Thoracic aorta (tissue), 2 donors: ENCODE data around the gene HBM. TPM values are rescaled to one million over a fixed set of nuclear protein-coding genes. Genes with fewer than 3 reads are reported as not detected.
"Not testable (repeated sequence)": the region's sequence is repeated elsewhere in the genome, so short reads cannot be mapped to it uniquely, and the experiment has no call there.

ENCODE experiments used
- ATAC-seq: fragments of 150-250 bp; one replicate; pipeline ENCODE4 v1.8.0; 2017; ENCODE audit warnings: low read depth; ENCODE audit not compliant: insufficient number of reproducible peaks, low FRiP score
- DNase-seq: peaks from one replicate; pipeline ENCODE4 v3.0.0-alpha.2; 2020; ENCODE audit warnings: low spot score
- H3K27ac ChIP-seq, 2 donors: fragments of 200-600 bp; sonication (generic); 1 replicate in 1 of 2; 2 replicates in 1 of 2; pipeline ENCODE4 v1.5.1; 2016; ENCODE audit warnings: mild to moderate bottlenecking in 2 of 2, moderate library complexity in 2 of 2
- H3K27me3 ChIP-seq: fragments of 200-600 bp; sonication (generic); replicated peaks from 2 replicates; pipeline ENCODE4 v1.6.0; 2016; ENCODE audit warnings: mild to moderate bottlenecking; ENCODE audit not compliant: insufficient read depth
- H3K36me3 ChIP-seq: fragments of 200-600 bp; sonication (generic); one replicate; pipeline ENCODE4 v1.5.1; 2016
- H3K4me1 ChIP-seq, 2 donors: fragments of 200-600 bp; sonication (generic); 1 replicate in 1 of 2; 2 replicates in 1 of 2; pipeline versions ENCODE4 v1.5.1 to v1.6.0; 2016; ENCODE audit warnings: low read depth in 2 of 2, mild to moderate bottlenecking in 1 of 2; ENCODE audit not compliant: control insufficient read depth in 1 of 2
- H3K4me3 ChIP-seq: fragments of 200-600 bp; sonication (generic); 2 replicates; pipeline ENCODE4 v1.5.1; 2016; ENCODE audit warnings: mild to moderate bottlenecking
- H3K9me3 ChIP-seq: fragments of 200-600 bp; sonication (generic); 2 replicates; pipeline ENCODE4 v1.5.1; 2016
- total RNA-seq, 2 donors: library from RNA; depleted of rRNA; stranded (reverse); fragments of >200 nt; gene quantifications; one replicate each; pipeline versions ENCODE4 v1.1.0 to v1.2.3, GENCODE V29; 2016
- TF ChIP-seq, protein P1 (sequence below): fragments of 200-600 bp; sonication (generic); IDR thresholded peaks from one replicate; pipeline ENCODE4 v1.5.1; 2019; ENCODE audit warnings: antibody characterized with exemption

HBM gene
- total RNA-seq, 2 donors from 2014 or later = not detected

DNA sequence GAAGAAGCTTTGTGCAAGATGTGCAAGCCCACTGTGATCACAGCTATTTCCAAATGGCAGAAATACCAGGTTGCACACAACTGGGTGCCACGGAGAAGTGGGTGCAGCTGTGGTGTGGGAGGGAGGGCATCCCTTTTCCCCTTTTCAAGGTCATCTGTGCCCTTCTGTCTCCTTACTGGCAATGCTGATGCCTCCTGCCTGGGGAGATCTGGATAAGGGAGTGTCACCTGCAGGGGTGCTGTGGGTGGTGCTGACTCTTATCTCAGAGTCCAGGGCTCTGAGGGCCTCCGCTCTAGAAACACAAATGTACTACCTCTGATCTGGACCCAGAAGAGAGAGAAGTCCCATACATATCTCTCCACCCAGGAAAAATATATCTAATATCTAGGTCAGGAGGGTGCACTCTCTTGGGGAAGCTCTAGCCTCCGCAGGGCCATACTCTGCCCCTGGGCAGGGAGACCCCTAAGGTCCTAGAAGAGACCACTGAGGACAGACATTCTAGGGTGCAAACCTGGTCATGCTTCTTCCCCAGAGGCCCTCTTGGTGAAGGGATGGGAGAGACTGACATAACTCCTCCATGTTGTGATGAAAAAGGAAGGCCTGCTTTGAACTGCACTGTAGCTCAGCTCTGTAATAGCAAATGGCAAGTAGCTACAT lies 45.8 kb upstream of the HBM start:
- no peak overlapping the region for H3K27ac ChIP-seq
- ATAC-seq (no peak), DNase-seq (no peak)
- peaks cover 10% of the 10 kb centered on the region for H3K36me3 ChIP-seq
- peaks cover 0 to 4% of the 10 kb centered on the region in 2 donors for H3K4me1 ChIP-seq
- H3K27me3 ChIP-seq = no peaks in the 10 kb centered on the region
- TF ChIP-seq, protein P1, sequence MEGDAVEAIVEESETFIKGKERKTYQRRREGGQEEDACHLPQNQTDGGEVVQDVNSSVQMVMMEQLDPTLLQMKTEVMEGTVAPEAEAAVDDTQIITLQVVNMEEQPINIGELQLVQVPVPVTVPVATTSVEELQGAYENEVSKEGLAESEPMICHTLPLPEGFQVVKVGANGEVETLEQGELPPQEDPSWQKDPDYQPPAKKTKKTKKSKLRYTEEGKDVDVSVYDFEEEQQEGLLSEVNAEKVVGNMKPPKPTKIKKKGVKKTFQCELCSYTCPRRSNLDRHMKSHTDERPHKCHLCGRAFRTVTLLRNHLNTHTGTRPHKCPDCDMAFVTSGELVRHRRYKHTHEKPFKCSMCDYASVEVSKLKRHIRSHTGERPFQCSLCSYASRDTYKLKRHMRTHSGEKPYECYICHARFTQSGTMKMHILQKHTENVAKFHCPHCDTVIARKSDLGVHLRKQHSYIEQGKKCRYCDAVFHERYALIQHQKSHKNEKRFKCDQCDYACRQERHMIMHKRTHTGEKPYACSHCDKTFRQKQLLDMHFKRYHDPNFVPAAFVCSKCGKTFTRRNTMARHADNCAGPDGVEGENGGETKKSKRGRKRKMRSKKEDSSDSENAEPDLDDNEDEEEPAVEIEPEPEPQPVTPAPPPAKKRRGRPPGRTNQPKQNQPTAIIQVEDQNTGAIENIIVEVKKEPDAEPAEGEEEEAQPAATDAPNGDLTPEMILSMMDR = no peak
- H3K4me3 ChIP-seq = no peak overlapping the region
- no peaks in the 10 kb centered on the region for H3K9me3 ChIP-seq

DNA sequence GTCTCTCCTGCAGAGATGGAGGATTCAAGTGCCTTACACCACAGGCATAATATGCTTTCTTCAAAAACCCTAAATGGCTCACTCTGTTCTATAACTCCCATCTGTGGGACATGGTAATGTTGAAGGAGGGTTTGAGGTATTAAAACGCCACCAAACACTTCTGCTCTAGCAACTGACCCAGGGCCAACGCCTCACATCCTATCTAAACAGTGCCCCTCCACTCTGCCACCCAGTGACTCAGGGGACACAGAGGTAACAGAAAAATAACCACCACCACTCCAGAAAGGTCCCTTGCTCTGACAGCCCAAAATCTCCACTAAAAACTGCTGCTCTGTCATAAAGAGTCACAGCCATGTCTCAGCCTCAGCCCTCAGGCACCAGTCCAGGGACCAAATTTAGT lies 45.0 kb upstream of the HBM start:
- no peak for ATAC-seq
- Histone ChIP-seq H3K9me3 (no peaks in the 10 kb centered on the region), H3K36me3 (peaks cover 10% of the 10 kb centered on the region), H3K4me1 (peaks cover 0 to 4% of the 10 kb centered on the region in 2 donors), H3K4me3 (no peak overlapping the region), H3K27ac (no peak overlapping the region), H3K27me3 (no peaks in the 10 kb centered on the region)
- DNase-seq = no peak
- TF ChIP-seq, protein P1 = no peak

DNA sequence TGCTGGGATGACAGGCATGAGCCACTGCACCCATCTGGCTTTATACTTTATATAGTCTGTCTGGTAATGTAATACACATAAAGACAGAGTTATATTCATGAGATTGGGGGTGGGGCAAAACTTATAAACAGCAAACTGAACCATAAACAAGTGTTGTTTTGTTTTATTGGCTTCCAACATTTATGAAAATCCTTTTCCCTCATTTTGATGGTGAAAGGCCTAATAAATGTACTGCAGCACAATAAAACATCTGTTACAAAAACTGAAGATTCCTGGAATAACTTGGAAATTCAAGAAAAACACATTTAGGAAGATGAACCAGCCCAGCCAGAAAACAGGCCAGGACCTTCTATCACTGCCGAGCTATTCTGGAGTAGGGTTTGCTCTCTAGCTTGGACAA lies 43.4 kb upstream of the HBM start:
- no peak overlapping the region for H3K4me3 ChIP-seq
- H3K27me3 ChIP-seq = no peaks in the 10 kb centered on the region
- TF ChIP-seq, protein P1 = no peak
- no peaks in the 10 kb centered on the region for H3K9me3 ChIP-seq
- no peak for ATAC-seq
- peaks cover 2% of the 10 kb centered on the region for H3K36me3 ChIP-seq
- peaks cover 0 to 4% of the 10 kb centered on the region in 2 donors for H3K4me1 ChIP-seq
- no peak overlapping the region for H3K27ac ChIP-seq
- no peak for DNase-seq

DNA sequence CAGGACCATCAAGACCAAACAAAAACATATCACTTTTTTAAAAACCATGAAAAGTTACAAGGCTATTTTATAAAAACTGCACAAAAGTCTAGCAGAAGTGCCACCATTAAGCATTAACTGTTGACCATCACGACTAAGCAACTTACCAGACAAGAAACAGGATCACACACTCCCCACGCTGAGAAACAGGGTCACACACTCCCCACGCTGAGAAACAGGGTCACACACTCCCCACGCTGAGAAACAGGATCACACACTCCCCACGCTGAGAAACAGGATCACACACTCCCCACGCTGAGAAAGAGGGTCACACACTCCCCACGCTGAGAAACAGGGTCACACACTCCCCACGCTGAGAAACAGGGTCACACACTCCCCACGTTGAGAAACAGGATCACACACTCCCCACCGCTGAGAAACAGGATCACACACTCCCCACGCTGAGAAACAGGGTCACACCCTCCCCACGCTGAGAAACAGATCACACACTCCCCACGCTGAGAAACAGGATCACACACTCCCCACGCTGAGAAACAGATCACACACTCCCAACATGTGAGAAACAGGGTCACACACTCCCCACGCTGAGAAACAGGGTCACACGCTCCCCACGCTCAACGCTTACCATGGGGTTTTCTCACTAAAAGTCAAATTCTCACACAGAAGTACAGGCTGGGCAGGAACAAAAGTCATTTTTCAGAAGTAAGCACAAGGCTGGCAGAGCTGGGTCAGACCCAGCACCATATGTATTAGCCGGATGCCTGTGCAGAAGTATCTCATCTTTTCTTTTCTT lies 42.0 kb upstream of the HBM start:
- H3K9me3 ChIP-seq, ATAC-seq, H3K27me3 ChIP-seq, H3K36me3 ChIP-seq, H3K4me3 ChIP-seq, H3K27ac ChIP-seq, DNase-seq, H3K4me1 ChIP-seq: not testable (repeated sequence)

DNA sequence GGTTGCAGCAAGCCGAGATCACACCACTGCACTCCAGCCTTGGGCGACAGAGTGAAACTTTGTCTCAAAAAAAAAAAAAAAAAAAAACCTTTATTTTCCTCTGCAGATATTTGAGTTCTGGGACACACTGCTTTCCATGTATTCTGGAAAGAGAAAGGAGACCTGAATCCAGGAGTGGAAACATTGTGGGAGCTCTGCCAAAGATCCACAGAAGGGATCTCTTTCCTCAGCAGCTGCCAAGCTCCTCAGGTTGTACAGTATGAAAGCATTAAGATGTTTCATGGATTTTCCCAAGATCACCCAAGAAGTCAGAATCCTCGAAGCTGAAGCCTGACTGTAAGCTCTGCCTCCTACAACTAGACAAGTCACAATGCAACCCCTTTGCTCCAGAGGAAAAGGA lies 40.8 kb upstream of the HBM start:
- no peak overlapping the region for H3K27ac ChIP-seq
- ATAC-seq (no peak), DNase-seq (no peak)
- no peaks in the 10 kb centered on the region for H3K36me3 ChIP-seq
- TF ChIP-seq, protein P1 = no peak
- H3K9me3 ChIP-seq = no peaks in the 10 kb centered on the region
- no peaks in the 10 kb centered on the region for H3K27me3 ChIP-seq
- peaks cover 0 to 4% of the 10 kb centered on the region in 2 donors for H3K4me1 ChIP-seq
- no peak overlapping the region for H3K4me3 ChIP-seq
